ENCODE results near the gene INTS13.

GRCh38 chr12:26937443-26937862, 328 bp downstream of the INTS13 start:
- no peak for TF ChIP-seq TAF1 (IDR thresholded peaks at IDR 0.05; ENCODE audit: low read depth, low read length)
- no peak for TF ChIP-seq POLR2AphosphoS5 (IDR thresholded peaks at IDR 0.05; ENCODE audit: low read depth, low read length)
- TF ChIP-seq POLR2A (IDR thresholded peaks at IDR 0.05; ENCODE audit: low read depth, low read length), result no peak
- TF ChIP-seq SPI1 (IDR thresholded peaks at IDR 0.05; ENCODE audit: low read depth, low read length), result no peak
- TF ChIP-seq PAX5 (IDR thresholded peaks at IDR 0.05; ENCODE audit: insufficient read depth, low read length, severe bottlenecking), result no peak
